B cell (primary cell): Measurements from ENCODE around the gene PILRB.

Source experiments
- EZH2 ChIP-seq: IDR thresholded peaks from 2 replicates; pipeline ENCODE4 v1.6.1; 2012; ENCODE audit warnings: borderline replicate concordance, low read depth, mild to moderate bottlenecking, moderate library complexity, low read length; ENCODE audit not compliant: insufficient read depth, poor library complexity, severe bottlenecking
- TF ChIP-seq, protein P1 (sequence below): fragments of 200-600 bp; IDR thresholded peaks from one replicate; pipeline ENCODE4 v1.8.0; 2022; ENCODE audit warnings: antibody characterized with exemption, mild to moderate bottlenecking

DNA sequence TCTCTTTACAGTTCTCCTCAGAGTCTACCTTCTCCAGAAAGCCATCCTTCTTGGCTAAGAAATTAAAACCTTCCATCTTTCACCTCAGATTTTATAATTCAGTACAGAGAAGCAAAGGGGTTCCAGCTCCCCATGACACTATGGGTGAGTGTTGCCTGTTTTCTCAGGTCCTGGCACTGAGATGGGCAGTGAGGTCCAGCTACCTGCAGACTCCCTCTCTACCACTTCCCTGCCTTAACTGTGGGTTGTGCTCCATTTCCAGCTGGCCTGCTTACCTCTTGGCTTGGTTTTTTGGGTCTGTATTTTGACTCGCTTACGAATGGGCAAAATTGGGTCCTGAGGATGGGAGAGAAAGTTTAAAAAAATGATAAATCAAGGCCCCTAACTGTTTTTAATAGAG, 44.3 kb downstream of the PILRB start:
- TF ChIP-seq, protein P1, sequence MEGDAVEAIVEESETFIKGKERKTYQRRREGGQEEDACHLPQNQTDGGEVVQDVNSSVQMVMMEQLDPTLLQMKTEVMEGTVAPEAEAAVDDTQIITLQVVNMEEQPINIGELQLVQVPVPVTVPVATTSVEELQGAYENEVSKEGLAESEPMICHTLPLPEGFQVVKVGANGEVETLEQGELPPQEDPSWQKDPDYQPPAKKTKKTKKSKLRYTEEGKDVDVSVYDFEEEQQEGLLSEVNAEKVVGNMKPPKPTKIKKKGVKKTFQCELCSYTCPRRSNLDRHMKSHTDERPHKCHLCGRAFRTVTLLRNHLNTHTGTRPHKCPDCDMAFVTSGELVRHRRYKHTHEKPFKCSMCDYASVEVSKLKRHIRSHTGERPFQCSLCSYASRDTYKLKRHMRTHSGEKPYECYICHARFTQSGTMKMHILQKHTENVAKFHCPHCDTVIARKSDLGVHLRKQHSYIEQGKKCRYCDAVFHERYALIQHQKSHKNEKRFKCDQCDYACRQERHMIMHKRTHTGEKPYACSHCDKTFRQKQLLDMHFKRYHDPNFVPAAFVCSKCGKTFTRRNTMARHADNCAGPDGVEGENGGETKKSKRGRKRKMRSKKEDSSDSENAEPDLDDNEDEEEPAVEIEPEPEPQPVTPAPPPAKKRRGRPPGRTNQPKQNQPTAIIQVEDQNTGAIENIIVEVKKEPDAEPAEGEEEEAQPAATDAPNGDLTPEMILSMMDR, result no peak
- TF ChIP-seq EZH2, result no peak
